Tongue (tissue), 2 donors: ENCODE results near the gene DDR1. TPM values are rescaled to one million over a fixed set of nuclear protein-coding genes. Genes with fewer than 3 reads are reported as not detected.
A peak's percentile ranks its signal among the peaks of the same experiment; 100 is the strongest.
"Not testable (repeated sequence)": the region's sequence is repeated elsewhere in the genome, so short reads cannot be mapped to it uniquely, and the experiment has no call there.

Experiments used
- DNase-seq: peaks from one replicate; pipeline ENCODE4 v3.0.0-alpha.2; 2015
- total RNA-seq: library from RNA; depleted of rRNA; stranded (reverse); fragments of >200 nt; gene quantifications from one replicate; pipeline ENCODE4 v1.2.3, GENCODE V29; 2014

DDR1 gene
- total RNA-seq, 1 donor from 2014 or later: 73.2 TPM

DNA sequence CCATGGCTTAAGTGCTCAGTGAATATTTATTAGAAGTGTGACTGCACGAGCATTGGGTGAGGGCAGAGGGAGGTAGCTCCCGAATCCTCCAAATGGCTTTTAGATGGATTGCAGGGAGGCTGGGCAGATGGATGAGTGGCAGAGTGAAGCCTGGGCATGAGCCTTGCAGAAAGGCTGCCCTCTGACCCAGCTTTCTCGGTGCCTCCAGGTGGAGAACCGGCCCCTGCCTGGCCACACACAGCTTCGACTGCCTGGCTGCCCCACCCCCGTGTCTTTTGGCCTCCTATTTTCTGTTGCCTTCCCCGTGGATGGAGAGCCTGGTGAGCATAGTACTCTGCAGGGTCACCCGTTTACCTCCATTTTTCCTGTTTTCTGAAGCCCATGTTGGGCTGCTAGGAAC lies 33.2 kb downstream of the DDR1 start:
- DNase-seq: no peak

DNA sequence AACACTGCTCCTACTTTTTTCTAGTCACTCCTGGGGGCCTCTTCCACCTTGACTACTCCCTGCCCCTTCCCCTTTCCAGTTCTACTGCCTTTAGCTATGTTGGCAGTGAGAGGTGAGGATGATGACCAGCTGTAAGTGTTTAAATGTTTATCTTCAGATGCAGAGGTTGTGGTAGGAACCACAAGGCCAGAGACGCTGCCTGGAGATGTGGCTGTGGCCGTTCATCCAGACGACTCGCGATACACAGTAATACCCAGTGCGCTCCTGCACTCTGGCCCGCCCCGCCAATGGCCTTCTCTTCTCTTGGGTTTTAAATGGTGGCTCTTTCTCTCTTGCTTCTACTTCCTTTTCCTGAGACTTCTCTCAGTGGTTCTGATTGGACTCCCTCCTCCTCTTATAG lies 34.4 kb downstream of the DDR1 start:
- DNase-seq: no peak

DNA sequence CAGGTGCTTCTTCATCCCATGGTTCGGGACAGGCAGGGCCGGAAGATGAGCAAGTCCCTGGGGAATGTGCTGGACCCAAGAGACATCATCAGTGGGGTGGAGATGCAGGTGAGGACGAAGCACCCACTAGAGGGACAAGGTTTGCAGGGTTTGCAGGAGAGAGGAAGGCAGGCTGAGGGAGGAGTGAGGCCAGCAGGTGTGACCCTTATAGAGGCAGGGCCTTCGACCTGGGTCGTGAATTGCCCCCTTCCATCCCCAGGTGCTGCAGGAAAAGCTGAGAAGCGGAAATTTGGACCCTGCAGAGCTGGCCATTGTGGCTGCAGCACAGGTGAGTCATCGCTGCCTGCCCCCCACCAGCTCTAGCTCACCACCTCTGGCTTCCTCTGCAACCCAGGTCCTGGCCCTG lies 38.1 kb downstream of the DDR1 start:
- no peak for DNase-seq

DNA sequence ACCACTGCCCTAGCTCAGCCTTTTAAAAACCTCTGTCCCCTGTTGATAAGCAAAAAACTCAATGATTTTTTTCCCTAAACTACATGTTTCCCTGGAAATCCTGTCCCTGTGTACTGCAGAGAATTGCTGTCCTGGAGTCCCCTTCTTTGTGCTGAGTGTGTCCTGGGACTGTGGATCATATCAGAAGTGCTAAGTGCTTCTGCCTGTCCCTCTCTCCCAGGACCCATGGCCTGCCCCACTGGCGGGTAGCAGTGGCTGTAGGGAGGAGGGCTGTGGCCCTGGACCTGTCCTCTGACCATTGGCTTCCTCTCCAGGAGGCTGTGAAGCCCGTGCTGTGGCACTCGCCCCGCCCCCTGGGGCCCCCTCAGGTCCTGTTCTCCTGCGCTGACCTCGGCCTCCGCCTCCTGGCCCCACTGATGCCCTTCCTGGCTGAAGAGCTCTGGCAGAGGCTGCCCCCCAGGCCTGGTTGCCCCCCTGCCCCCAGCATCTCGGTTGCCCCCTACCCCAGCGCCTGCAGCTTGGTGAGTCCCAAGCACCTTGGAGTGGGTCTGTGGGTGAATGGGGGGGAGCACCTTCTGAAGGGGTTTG lies 39.8 kb downstream of the DDR1 start:
- not testable (repeated sequence) for DNase-seq

DNA sequence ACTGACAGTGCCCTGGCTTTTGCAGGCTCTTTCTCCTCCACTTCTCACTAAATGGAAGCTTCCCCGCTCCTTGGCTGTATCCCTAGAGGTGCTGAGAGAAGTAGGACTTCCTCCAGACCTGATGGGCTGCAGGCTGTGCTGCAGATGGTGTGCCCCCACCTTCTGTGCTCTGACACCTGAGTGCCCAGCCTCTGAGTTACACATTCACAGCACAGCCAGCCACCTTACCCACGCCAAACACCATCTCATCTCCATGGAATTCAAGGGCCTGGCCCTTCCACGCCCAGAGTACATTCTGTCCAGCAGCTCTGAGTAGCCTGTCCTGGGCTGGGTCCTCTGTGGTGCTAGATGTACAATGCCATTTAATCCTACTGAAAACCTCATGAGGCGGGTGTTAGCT lies 42.3 kb downstream of the DDR1 start:
- no peak for DNase-seq

DNA sequence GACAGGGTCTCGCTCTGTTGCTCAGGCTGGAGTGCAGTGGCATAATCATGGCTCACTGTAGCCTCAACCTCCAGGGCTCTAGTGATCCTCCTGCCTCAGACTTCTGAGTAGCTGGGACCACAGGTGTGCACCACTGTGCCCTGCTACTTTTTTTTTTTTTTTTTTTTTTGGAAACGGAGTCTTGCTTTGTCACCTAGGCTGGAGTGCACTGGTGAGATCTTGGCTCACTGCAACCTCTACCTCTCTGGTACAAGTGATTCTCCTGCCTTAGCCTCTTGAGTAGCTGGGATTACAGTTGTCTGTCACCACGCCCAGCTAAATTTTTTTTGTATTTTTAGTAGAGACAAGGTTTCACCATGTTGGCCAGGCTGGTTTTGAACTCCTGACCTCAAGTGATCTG lies 42.8 kb downstream of the DDR1 start:
- not testable (repeated sequence) for DNase-seq

DNA sequence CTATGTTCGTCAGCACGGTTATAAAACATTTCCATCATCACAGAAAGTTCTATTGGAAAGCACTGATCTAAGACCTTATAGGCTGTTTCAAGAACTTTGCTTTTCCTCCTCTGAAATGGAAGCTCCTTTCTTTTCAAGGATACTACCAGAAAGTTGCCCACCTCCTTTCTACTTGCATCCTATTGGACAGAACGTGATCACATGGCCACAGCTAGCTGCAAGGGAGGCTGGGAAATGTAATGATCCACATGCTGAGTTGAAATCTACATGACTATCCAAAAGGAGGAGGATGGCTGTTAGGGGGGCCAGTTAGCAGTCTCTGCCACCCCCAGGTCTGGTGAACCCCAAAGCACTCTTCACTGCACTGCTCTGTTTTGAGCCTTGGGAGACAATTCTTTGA lies 44.4 kb downstream of the DDR1 start:
- no peak for DNase-seq

DNA sequence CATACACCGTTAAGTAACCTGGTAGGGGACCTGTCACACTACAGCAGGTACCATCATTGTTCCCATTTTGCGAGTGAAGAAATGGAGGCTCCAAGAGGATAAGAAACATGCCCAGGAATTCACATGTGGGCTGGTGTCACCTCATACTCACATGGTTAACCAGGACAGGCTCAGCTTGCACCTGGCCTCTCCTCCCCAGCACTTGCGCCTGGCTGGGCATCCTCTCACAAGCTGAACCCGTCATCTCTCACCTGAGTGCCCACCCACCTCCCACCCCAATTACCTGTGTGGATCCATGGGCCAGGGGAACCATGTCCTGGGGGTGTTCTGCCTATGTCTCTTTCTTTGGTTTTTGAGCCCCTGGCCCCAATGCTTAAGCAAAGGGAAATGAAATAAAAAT lies 46.2 kb downstream of the DDR1 start:
- no peak for DNase-seq

DNA sequence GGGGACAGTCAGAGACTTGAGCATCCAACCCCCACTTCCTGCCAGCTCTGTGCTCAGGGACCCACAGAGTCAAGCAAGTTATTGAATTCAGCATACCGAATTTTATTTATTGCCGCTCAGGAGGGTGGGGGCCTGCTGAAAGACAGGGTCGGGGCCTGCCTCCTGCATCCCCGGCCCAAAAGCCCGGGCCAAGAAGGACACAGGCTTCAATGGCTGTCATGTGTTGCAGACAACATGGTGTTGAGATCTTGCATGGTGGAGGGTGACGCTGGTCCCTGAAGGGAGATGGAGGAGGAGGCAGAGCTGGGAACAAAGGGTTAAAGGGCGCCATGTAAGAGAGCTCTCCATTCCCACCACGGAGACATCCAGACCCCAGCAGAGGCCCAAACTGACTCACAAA lies 47.0 kb downstream of the DDR1 start:
- DNase-seq: no peak

DNA sequence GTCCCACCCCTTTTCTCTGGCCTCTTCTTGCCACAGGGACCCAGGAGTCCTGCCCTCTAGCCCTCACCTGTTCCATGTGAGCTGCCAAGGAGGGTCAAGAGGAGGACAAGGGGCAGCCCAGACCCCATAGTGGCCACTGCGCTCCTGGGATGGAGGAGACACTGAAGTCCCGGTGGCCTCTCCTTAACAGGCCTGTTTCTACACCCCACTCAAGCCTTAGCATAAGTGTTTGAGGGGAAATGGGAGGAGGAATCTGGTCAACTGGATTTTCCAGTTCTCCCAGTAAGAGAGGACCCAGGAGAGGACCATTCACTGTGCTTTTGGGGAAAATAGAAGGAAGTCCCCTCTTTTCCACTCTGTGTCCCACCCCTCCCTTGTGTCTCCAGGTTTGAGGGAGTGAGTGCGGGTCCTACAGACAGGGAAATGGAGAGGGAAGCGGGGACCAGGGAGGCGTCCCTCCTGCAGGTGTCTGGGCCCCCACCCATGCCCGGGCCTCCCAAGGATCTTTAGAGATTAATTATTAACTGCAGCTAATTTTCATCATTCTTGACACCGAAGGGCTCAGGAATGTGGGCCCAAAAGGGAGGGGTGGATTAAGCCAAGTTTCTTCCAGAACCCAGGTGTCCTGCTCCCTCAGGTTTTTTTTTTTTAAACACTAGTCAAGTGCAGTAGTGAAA lies 47.8 kb downstream of the DDR1 start, which contains the start of gene SFTA2:
SFTA2 (minus strand) TSS at position 202 of the 677 bp plus-strand sequence; CDS start at position 128, 74 bp downstream.
- no peak for DNase-seq

DNA sequence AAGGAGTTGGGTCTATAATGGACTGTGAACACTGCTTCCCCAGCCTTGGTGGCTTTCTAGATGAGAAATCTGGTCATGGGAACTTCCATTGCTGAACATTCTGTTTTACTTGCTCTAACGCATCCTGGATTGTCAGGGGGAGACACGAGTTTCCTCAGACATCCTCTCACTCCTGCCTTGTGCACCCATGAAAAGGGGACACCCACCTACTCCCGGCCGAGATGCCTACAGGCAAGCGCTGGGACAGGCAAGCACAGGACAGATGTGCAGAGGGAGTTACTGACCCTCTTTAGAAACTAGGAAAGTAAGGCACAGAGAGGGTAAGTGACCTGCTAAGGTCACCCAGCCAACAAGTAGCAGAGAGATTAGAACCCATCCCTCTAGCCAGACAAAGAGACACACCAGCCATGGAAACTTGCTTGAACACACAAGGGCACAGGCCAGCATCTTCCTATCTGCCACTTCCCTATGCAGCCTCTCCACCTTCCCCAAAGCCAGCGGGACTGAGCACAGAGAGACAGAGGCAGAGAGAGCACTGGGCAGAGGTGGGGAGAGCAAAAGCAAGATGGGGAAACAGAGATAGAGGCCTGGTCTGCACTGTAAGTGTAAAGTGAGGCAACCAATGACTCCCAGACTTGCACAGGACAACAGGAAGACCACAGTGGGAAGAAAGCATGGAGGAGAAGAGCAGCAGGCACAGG lies 48.5 kb downstream of the DDR1 start:
- no peak for DNase-seq

DNA sequence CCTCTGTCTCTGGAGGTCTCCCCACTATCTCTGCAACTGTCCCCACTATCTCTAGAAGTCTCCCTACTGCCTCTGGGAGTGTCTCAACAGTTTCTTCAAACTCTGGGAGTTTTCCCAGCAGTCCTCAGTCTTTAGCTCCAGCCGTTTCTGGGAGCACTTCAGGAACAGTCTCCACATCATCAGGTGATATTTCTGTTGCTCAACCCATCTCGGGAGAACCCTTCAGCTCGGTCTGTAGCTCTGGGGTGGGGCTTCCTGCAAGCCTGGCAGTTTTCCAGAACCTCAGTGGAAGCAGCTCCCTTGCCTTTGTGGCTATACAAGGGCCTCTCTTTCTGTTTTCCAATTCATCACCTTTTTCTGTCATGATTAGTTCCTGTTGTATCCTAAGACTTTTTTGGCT lies 50.7 kb downstream of the DDR1 start:
- no peak for DNase-seq

DNA sequence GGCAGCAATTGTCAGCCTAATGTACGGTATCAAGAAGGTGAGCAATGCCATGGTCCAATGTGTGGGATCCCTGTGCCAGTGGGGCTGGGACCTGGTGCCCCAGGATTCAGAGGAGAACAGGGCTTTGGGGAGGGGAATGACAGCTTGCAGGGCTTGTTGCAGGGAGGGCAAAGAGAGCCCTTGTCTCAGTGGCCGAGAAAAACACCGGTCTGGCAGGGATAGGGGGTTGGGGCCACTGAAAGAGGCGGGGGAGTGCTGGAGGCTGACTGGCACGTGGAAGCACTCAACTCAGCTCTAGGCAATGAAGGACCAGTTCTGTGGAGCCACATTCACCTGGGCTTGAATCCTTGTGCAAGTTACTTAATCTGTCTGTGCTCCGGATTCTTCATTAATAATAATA lies 52.9 kb downstream of the DDR1 start:
- DNase-seq: no peak

DNA sequence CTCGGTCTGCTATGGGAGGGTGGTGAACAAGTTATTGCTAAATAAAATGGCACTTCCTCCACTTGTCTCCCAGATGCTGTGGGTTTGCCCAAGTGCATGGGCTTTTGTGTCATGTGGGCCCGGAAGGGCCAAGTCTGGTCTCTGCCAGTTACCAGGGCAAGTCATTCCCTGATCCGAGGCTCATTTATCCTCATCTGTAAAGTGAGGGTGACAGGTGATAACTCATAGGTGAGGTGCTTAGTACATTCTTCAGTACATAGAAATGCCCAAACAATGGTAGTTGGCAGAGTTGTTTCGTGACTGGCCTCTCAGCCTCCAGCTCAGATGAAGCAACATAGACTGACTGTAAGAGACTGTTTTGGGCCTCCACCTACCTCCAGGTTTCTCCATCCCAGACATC lies 54.4 kb downstream of the DDR1 start:
- no peak for DNase-seq

DNA sequence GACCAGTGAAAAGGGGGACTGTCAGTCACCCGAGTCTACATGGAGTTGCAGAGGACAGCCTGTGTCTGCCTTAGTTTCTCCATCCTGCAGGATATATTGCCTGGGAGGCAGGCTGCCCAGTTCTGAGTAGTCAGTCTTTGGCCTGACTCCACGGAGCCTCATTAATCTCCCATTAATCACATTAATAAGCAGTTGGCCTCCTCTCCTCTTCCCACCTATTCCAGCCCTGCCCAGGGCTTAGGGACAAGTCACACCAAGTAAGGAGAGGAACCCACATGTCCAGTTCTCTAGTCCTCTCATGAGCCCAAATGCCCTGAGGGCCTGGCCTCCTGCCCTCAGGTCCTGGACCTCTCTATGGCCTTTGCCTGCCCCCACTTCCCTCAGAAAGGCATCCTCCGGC lies 55.2 kb downstream of the DDR1 start:
- DNase-seq: no peak

DNA sequence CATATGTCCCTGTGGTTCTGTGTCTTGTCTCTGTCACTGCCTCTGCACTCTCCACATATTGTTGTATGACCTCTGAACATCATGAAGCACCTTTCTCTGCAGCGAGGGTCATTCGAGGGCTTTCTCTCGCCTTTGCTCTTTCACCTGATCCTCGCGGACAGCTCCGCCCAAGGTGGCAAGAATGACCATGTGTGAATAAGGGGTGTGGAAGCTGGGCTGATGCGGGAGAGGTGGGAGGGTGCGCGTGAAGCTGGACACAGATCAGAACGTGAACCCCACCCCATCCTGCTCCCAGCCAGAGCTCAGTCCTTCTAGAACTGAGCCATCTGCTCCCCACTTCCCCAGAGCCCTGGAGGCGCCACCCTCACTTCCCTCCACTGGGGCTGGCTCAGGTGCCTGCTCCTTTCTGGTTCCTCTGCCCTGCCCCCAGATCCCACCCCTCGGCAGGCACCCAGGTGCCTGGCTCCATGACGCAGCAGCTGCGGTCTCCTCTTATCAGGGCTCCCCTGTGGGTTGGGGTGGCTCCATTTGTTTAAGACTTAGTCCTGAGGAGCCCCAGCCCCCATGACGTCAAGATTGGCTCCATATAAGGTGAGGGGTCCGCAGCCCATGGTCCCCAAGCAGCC lies 56.2 kb downstream of the DDR1 start, which contains the start of gene MUCL3:
MUCL3 (plus strand) TSS at position 613 of the 626 bp plus-strand sequence. CDS start 27 bp downstream, outside the sequence.
- no peak for DNase-seq

DNA sequence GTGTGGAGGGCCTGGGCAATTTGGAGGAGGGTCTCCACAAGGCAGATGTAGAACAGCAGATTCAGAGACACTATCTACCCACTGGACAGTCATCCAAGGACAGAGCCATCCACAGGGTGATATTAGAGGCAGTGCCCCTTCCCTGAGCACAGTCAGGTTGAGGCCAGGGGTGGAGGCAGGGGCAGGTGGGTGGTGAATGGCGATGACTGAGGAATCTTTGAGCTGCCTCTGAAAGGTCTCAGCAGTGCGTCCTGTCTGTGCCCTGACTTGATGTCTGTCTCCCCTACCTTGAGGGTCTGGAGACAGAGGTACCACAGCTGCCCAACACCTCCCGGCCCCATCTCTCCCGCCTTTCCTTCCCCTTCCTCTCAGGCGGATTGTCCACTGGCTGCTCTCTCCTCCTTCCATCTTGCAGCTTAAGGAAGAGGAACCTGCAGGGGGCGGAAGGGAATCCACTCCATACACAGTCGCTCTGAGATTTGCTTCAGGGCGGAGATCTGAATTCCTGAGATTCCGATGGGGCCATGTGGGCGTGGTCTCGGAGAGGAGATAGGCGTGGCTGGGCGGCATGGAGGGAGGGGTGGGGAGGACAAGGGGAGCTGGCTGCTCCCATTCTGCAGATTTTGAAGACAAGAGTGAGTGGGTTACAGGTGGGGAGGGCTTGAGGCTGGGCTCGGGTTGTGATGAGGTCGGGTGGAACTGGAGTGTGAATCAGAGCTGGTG lies 58.2 kb downstream of the DDR1 start:
- peak; percentile 72 for DNase-seq

DNA sequence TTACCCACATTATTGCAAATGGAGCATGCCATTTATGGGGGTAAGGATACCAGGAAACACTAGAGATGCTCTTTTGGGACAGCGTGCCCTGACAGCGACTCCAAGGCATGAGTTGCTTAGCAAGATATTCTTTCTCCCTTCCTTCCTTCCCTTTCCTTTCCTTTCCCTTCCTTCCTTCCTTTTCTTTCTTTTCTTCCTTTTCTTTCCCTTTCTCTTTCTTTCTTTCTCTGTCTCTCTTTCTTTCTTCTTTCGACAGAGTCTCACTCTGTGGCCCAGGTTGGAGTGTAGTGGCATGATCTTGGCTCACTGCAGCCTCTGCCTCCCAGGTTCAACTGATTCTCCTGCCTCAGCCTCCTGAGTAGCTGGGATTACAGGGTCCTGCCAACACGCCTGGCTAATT lies 59.7 kb downstream of the DDR1 start:
- no peak for DNase-seq

DNA sequence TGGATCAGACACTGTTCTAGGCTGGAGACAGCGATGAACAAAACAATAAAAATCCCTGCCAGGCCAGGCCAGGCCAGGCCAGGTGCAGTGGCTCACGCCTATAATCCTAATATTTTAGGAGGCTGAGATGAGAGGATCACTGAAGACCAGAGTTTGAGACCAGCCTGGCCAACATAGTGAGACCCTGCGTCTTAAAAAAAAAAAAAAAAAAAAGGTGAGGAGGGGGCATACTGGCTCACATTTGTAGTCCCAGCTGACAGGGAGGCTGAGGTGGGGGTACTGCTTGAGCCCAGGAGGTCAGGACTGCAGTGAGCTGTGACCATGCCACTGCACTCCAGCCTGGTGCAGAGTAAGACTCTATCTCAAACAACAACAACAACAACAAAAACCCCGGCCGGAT lies 61.0 kb downstream of the DDR1 start:
- DNase-seq: no peak

DNA sequence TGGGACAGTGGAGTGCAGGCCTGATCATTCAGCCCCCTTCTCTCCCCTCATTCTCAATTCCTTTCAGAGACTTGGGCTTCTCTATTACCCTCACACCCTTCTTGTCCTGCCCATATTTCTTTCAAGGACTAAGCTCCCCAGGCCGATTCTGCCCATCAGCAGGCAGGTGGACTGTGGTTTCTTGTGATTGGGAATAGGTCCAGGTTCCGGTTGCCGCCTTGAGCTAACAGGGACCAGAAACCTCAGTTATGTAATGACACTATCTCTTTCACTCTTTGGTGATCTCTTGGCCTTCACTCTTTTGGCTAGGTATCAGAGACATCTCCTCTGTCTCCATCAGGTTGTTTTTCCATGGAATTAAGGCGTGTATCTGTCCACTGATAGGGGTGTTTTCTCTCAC lies 62.9 kb downstream of the DDR1 start:
- no peak for DNase-seq

DNA sequence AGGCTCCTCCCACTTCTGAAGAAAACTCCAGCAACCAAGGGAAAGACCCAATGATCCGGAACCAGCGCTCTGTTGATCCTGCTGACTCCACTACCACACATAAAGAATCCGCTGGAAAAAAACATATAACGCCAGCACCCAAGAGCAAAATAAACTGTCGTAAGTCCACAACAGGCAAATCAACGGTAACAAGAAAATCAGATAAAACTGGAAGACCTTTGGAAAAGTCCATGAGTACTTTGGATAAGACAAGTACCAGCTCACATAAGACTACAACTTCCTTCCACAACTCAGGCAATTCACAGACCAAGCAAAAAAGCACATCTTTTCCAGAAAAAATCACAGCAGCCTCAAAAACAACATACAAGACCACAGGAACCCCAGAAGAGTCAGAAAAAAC lies 64.5 kb downstream of the DDR1 start:
- DNase-seq: no peak
